ENCODE measurements around the gene YWHAG.

GRCh38 chr7:76405738-76406137 is 46.9 kb upstream of the YWHAG start:
- TF ChIP-seq TEAD4 (CRISPR knock-in tag; IDR thresholded peaks at IDR 0.05) = no peak
- TF ChIP-seq FOXK1 (CRISPR knock-in tag; IDR thresholded peaks at IDR 0.05) = no peak
- no peak for TF ChIP-seq CREM (CRISPR knock-in tag; IDR thresholded peaks at IDR 0.05)
- TF ChIP-seq, protein P1, sequence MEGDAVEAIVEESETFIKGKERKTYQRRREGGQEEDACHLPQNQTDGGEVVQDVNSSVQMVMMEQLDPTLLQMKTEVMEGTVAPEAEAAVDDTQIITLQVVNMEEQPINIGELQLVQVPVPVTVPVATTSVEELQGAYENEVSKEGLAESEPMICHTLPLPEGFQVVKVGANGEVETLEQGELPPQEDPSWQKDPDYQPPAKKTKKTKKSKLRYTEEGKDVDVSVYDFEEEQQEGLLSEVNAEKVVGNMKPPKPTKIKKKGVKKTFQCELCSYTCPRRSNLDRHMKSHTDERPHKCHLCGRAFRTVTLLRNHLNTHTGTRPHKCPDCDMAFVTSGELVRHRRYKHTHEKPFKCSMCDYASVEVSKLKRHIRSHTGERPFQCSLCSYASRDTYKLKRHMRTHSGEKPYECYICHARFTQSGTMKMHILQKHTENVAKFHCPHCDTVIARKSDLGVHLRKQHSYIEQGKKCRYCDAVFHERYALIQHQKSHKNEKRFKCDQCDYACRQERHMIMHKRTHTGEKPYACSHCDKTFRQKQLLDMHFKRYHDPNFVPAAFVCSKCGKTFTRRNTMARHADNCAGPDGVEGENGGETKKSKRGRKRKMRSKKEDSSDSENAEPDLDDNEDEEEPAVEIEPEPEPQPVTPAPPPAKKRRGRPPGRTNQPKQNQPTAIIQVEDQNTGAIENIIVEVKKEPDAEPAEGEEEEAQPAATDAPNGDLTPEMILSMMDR (IDR thresholded peaks at IDR 0.05) = no peak
- TF ChIP-seq PREB (CRISPR knock-in tag; IDR thresholded peaks at IDR 0.05; ENCODE audit: borderline replicate concordance) = no peak
- TF ChIP-seq, protein P2, sequence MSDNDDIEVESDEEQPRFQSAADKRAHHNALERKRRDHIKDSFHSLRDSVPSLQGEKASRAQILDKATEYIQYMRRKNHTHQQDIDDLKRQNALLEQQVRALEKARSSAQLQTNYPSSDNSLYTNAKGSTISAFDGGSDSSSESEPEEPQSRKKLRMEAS (CRISPR knock-in tag; IDR thresholded peaks at IDR 0.05) = no peak
- TF ChIP-seq, protein P3, sequence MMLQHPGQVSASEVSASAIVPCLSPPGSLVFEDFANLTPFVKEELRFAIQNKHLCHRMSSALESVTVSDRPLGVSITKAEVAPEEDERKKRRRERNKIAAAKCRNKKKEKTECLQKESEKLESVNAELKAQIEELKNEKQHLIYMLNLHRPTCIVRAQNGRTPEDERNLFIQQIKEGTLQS (CRISPR knock-in tag; conservative IDR thresholded peaks at IDR 0.05) = no peak
- TF ChIP-seq, protein P4, sequence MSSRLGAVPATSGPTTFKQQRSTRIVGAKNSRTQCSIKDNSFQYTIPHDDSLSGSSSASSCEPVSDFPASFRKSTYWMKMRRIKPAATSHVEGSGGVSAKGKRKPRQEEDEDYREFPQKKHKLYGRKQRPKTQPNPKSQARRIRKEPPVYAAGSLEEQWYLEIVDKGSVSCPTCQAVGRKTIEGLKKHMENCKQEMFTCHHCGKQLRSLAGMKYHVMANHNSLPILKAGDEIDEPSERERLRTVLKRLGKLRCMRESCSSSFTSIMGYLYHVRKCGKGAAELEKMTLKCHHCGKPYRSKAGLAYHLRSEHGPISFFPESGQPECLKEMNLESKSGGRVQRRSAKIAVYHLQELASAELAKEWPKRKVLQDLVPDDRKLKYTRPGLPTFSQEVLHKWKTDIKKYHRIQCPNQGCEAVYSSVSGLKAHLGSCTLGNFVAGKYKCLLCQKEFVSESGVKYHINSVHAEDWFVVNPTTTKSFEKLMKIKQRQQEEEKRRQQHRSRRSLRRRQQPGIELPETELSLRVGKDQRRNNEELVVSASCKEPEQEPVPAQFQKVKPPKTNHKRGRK (CRISPR knock-in tag; IDR thresholded peaks at IDR 0.05; ENCODE audit: borderline replicate concordance) = no peak
- no peak for TF ChIP-seq ZNF263 (CRISPR knock-in tag; IDR thresholded peaks at IDR 0.05; ENCODE audit: low read depth)
- TF ChIP-seq ZNF138 (CRISPR knock-in tag; conservative IDR thresholded peaks at IDR 0.05) = no peak
- no peak for TF ChIP-seq CBFB (CRISPR knock-in tag; IDR thresholded peaks at IDR 0.05; ENCODE audit: low read depth)
